Measurements from ENCODE around the gene FAM177A1. TPM values are rescaled to one million over a fixed set of nuclear protein-coding genes. Genes with fewer than 3 reads are reported as not detected.

The FAM177A1 gene, protein sequence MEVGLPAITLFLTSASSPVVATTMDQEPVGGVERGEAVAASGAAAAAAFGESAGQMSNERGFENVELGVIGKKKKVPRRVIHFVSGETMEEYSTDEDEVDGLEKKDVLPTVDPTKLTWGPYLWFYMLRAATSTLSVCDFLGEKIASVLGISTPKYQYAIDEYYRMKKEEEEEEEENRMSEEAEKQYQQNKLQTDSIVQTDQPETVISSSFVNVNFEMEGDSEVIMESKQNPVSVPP
- 45.0 TPM for polyA plus RNA-seq (2013, experiment 1 of 2)
- polyA plus RNA-seq (2013, experiment 2 of 2): 53.5 TPM

GRCh38 chr14:35046048-35046750, at the start of gene FAM177A1:
TSS of gene FAM177A1 (plus strand) at chr14:35046272. CDS start at chr14:35046464, 192 bp downstream.
- Histone ChIP-seq H4K91ac (ENCODE audit: low read depth, low read length, poor library complexity) (no peak within 1 kb of the TSS), H3K4ac (ENCODE audit: low read length) (no peak within 1 kb of the TSS), H3K23ac (ENCODE audit: low read depth, low read length, poor library complexity) (peak within 1 kb of the TSS; percentile 80), H2AFZ (ENCODE audit: low read length) (peak within 1 kb of the TSS; percentile 86), H3K27me3 (ENCODE audit: control insufficient read depth in 3 of 3, insufficient read depth in 3 of 3, low read depth in 1 of 3, low read length in 3 of 3) (no peaks in the 10 kb centered on the region), H3K27ac (replicated peaks; ENCODE audit: low read length) (peak within 1 kb of the TSS; percentile 95), H3K9ac (ENCODE audit: low read depth, low read length, poor library complexity) (peak within 1 kb of the TSS; percentile 97), H4K8ac (ENCODE audit: low read depth, low read length) (no peak within 1 kb of the TSS), H3K4me3 (ENCODE audit: low read length in 2 of 2) (peak within 1 kb of the TSS; percentile 61 to 88), H3K18ac (ENCODE audit: low read length) (peak within 1 kb of the TSS; percentile 100), H3K79me1 (ENCODE audit: low read depth, low read length) (no peaks in the 10 kb centered on the region), H3K14ac (ENCODE audit: low read length) (peak within 1 kb of the TSS; percentile 98), H3K9me3 (replicated peaks in 1 of 2; ENCODE audit: control insufficient read depth in 2 of 2, insufficient read depth in 1 of 2, low read depth in 1 of 2, low read length in 2 of 2) (no peaks in the 10 kb centered on the region), H2BK120ac (ENCODE audit: low read depth, low read length) (no peak within 1 kb of the TSS), H2AK5ac (ENCODE audit: low read depth, low read length) (peak within 1 kb of the TSS; percentile 41), H3K4me1 (ENCODE audit: control insufficient read depth in 2 of 2, insufficient read depth in 1 of 2, low read depth in 1 of 2, low read length in 2 of 2) (no peaks in the 10 kb centered on the region), H2BK5ac (ENCODE audit: low read length) (peak within 1 kb of the TSS; percentile 87), H3K4me2 (ENCODE audit: insufficient read depth, low read length, poor library complexity, severe bottlenecking) (peak within 1 kb of the TSS; percentile 85), H3K36me3 (replicated peaks in 1 of 2; ENCODE audit: control insufficient read depth in 2 of 2, insufficient read depth in 2 of 2, low read length in 2 of 2) (peaks cover 0 to 23% of the 10 kb centered on the region in 2 donors), H2BK15ac (ENCODE audit: low read length) (peak within 1 kb of the TSS; percentile 90), H2BK12ac (ENCODE audit: low read length) (peak within 1 kb of the TSS; percentile 97)
- peak; percentile 93 for DNase-seq (ENCODE audit: low spot score)
- no CpG with 5 or more reads among the region's 77 CpGs for WGBS, 2 donors (ENCODE audit: extremely low coverage in 2 of 2, insufficient read length in 2 of 2, insufficient replicate concordance in 1 of 2)

- no peak overlapping the region for H3K4me3 ChIP-seq (ENCODE audit: low read length in 2 of 2)
- H3K14ac ChIP-seq (ENCODE audit: low read length): no peak overlapping the region
- H2BK120ac ChIP-seq (ENCODE audit: low read depth, low read length): no peak overlapping the region
- H4K8ac ChIP-seq (ENCODE audit: low read depth, low read length): no peak overlapping the region
- H4K91ac ChIP-seq (ENCODE audit: low read depth, low read length, poor library complexity): no peak overlapping the region
- H3K36me3 ChIP-seq (replicated peaks in 1 of 2; ENCODE audit: control insufficient read depth in 2 of 2, insufficient read depth in 2 of 2, low read length in 2 of 2): peaks cover 0 to 44% of the 10 kb centered on the region in 2 donors
- DNase-seq (ENCODE audit: low spot score): peak; percentile 61
- no CpG with 5 or more reads among the region's 3 CpGs for WGBS, 2 donors (ENCODE audit: extremely low coverage in 2 of 2, insufficient read length in 2 of 2, insufficient replicate concordance in 1 of 2)
- no peak overlapping the region for H3K4ac ChIP-seq (ENCODE audit: low read length)
- no peak overlapping the region for H2BK12ac ChIP-seq (ENCODE audit: low read length)
- no peaks in the 10 kb centered on the region for H3K27me3 ChIP-seq (ENCODE audit: control insufficient read depth in 3 of 3, insufficient read depth in 3 of 3, low read depth in 1 of 3, low read length in 3 of 3)
- H3K18ac ChIP-seq (ENCODE audit: low read length): no peak overlapping the region
- H3K23ac ChIP-seq (ENCODE audit: low read depth, low read length, poor library complexity): no peak overlapping the region
- peaks cover 0 to 4% of the 10 kb centered on the region in 2 donors for H3K9me3 ChIP-seq (replicated peaks in 1 of 2; ENCODE audit: control insufficient read depth in 2 of 2, insufficient read depth in 1 of 2, low read depth in 1 of 2, low read length in 2 of 2)
- no peak overlapping the region for H2BK5ac ChIP-seq (ENCODE audit: low read length)
- no peak overlapping the region for H2AFZ ChIP-seq (ENCODE audit: low read length)
- peak overlapping the region; percentile 83 for H3K27ac ChIP-seq (replicated peaks; ENCODE audit: low read length)
- H3K4me2 ChIP-seq (ENCODE audit: insufficient read depth, low read length, poor library complexity, severe bottlenecking): no peak overlapping the region
- H3K79me1 ChIP-seq (ENCODE audit: low read depth, low read length): no peaks in the 10 kb centered on the region
- H3K9ac ChIP-seq (ENCODE audit: low read depth, low read length, poor library complexity): no peak overlapping the region
- H2BK15ac ChIP-seq (ENCODE audit: low read length): no peak overlapping the region
- no peak overlapping the region for H2AK5ac ChIP-seq (ENCODE audit: low read depth, low read length)
- H3K4me1 ChIP-seq (ENCODE audit: control insufficient read depth in 2 of 2, insufficient read depth in 1 of 2, low read depth in 1 of 2, low read length in 2 of 2): no peaks in the 10 kb centered on the region
Observed at GRCh38 chr14:34997762-34998161, 48.3 kb upstream of the FAM177A1 start.

DNA sequence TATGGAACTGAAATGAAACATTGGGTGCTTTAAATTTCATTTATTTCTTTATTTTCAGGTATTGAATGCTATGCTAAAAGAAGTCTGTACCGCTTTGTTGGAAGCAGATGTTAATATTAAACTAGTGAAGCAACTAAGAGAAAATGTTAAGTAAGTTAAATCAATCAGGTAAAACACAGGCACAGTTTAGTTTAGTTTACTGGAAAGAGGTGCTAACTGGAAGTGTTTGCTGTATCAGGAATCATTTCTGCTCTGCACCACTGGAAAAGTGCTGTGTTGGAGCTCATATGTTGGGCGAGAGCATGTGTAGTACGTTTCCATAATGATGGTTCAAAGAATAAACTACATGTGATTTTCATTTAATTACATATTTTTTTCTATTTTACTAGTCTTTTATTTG, 46.6 kb upstream of the FAM177A1 start:
- H4K91ac ChIP-seq (ENCODE audit: low read depth, low read length, poor library complexity): no peak overlapping the region
- no peak overlapping the region for H3K27ac ChIP-seq (replicated peaks; ENCODE audit: low read length)
- no peak overlapping the region for H3K14ac ChIP-seq (ENCODE audit: low read length)
- no peak overlapping the region for H4K8ac ChIP-seq (ENCODE audit: low read depth, low read length)
- no peak overlapping the region for H3K23ac ChIP-seq (ENCODE audit: low read depth, low read length, poor library complexity)
- H2BK12ac ChIP-seq (ENCODE audit: low read length): no peak overlapping the region
- H2AK5ac ChIP-seq (ENCODE audit: low read depth, low read length): no peak overlapping the region
- H3K27me3 ChIP-seq (ENCODE audit: control insufficient read depth in 3 of 3, insufficient read depth in 3 of 3, low read depth in 1 of 3, low read length in 3 of 3): no peaks in the 10 kb centered on the region
- no CpG with 5 or more reads among the region's 3 CpGs for WGBS, 2 donors (ENCODE audit: extremely low coverage in 2 of 2, insufficient read length in 2 of 2, insufficient replicate concordance in 1 of 2)
- H3K79me1 ChIP-seq (ENCODE audit: low read depth, low read length): no peaks in the 10 kb centered on the region
- peaks cover 0 to 4% of the 10 kb centered on the region in 2 donors for H3K9me3 ChIP-seq (replicated peaks in 1 of 2; ENCODE audit: control insufficient read depth in 2 of 2, insufficient read depth in 1 of 2, low read depth in 1 of 2, low read length in 2 of 2)
- no peak for DNase-seq (ENCODE audit: low spot score)
- H2BK120ac ChIP-seq (ENCODE audit: low read depth, low read length): no peak overlapping the region
- no peak overlapping the region for H2AFZ ChIP-seq (ENCODE audit: low read length)
- no peak overlapping the region for H2BK15ac ChIP-seq (ENCODE audit: low read length)
- H3K4me2 ChIP-seq (ENCODE audit: insufficient read depth, low read length, poor library complexity, severe bottlenecking): no peak overlapping the region
- H3K9ac ChIP-seq (ENCODE audit: low read depth, low read length, poor library complexity): no peak overlapping the region
- H2BK5ac ChIP-seq (ENCODE audit: low read length): no peak overlapping the region
- H3K4me1 ChIP-seq (ENCODE audit: control insufficient read depth in 2 of 2, insufficient read depth in 1 of 2, low read depth in 1 of 2, low read length in 2 of 2): no peaks in the 10 kb centered on the region
- H3K4me3 ChIP-seq (ENCODE audit: low read length in 2 of 2): no peak overlapping the region
- H3K18ac ChIP-seq (ENCODE audit: low read length): no peak overlapping the region
- H3K36me3 ChIP-seq (replicated peaks in 1 of 2; ENCODE audit: control insufficient read depth in 2 of 2, insufficient read depth in 2 of 2, low read length in 2 of 2): peaks cover 0 to 58% of the 10 kb centered on the region in 2 donors
- H3K4ac ChIP-seq (ENCODE audit: low read length): no peak overlapping the region

- Histone ChIP-seq H2BK15ac (ENCODE audit: low read length) (no peak overlapping the region), H3K79me1 (ENCODE audit: low read depth, low read length) (no peaks in the 10 kb centered on the region), H3K9ac (ENCODE audit: low read depth, low read length, poor library complexity) (no peak overlapping the region), H2BK120ac (ENCODE audit: low read depth, low read length) (no peak overlapping the region), H3K9me3 (replicated peaks in 1 of 2; ENCODE audit: control insufficient read depth in 2 of 2, insufficient read depth in 1 of 2, low read depth in 1 of 2, low read length in 2 of 2) (no peaks in the 10 kb centered on the region), H3K4me3 (ENCODE audit: low read length in 2 of 2) (no peak overlapping the region), H3K4ac (ENCODE audit: low read length) (no peak overlapping the region), H3K36me3 (replicated peaks in 1 of 2; ENCODE audit: control insufficient read depth in 2 of 2, insufficient read depth in 2 of 2, low read length in 2 of 2) (peaks cover 0 to 63% of the 10 kb centered on the region in 2 donors), H2AK5ac (ENCODE audit: low read depth, low read length) (no peak overlapping the region), H3K27me3 (ENCODE audit: control insufficient read depth in 3 of 3, insufficient read depth in 3 of 3, low read depth in 1 of 3, low read length in 3 of 3) (no peaks in the 10 kb centered on the region), H3K27ac (replicated peaks; ENCODE audit: low read length) (no peak overlapping the region), H2BK12ac (ENCODE audit: low read length) (no peak overlapping the region), H3K18ac (ENCODE audit: low read length) (no peak overlapping the region), H2AFZ (ENCODE audit: low read length) (no peak overlapping the region), H3K4me1 (ENCODE audit: control insufficient read depth in 2 of 2, insufficient read depth in 1 of 2, low read depth in 1 of 2, low read length in 2 of 2) (no peaks in the 10 kb centered on the region), H3K14ac (ENCODE audit: low read length) (no peak overlapping the region), H2BK5ac (ENCODE audit: low read length) (no peak overlapping the region), H4K8ac (ENCODE audit: low read depth, low read length) (no peak overlapping the region), H4K91ac (ENCODE audit: low read depth, low read length, poor library complexity) (no peak overlapping the region), H3K23ac (ENCODE audit: low read depth, low read length, poor library complexity) (no peak overlapping the region), H3K4me2 (ENCODE audit: insufficient read depth, low read length, poor library complexity, severe bottlenecking) (no peak overlapping the region)
- WGBS, 2 donors (ENCODE audit: extremely low coverage in 2 of 2, insufficient read length in 2 of 2, insufficient replicate concordance in 1 of 2): no CpG with 5 or more reads among the region's 2 CpGs
- DNase-seq (ENCODE audit: low spot score): no peak
Observed at GRCh38 chr14:35001621-35002020, 44.5 kb upstream of the FAM177A1 start.
